ENCODE measurements around the gene HIF1A. TPM values are rescaled to one million over a fixed set of nuclear protein-coding genes. Genes with fewer than 3 reads are reported as not detected.

HIF1A gene
- total and polyA plus RNA-seq, 4 donors = 15.4 to 79.2 (median 34.8) TPM

DNA sequence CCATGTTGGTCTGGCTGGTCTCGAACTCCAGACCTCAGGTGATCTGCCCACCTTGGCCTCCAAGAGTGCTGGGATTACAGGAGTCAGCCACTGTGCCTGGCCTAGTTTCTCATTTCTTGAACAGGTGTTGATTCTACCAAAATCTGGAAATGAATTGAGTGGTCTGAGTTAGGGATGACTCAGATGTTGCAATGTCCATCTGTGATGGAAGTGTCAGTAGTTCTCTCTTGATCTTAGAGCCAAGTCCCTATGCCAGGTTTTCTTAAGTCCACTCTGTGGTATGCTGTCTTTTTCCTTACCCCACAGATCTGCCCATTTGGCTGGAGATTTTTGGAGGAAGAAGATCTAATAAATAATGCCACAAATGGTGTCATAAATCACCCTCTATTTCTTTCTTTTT is 79.5 kb downstream of the HIF1A start:
- H3K27ac ChIP-seq (ENCODE audit: low read depth in 1 of 2, low read length in 2 of 2) = no peak overlapping the region
- H3K4me3 ChIP-seq (ENCODE audit: low read depth in 1 of 3, low read length in 3 of 3) = no peak overlapping the region
- no peaks in the 10 kb centered on the region for H3K27me3 ChIP-seq (ENCODE audit: control insufficient read depth in 4 of 4, insufficient read depth in 4 of 4, low read length in 3 of 4)
- H3K4me1 ChIP-seq (ENCODE audit: control insufficient read depth in 4 of 4, insufficient read depth in 4 of 4, low read length in 3 of 4) = no peaks in the 10 kb centered on the region
- DNase-seq (ENCODE audit: low spot score) = no peak
- no peak overlapping the region for H3K9ac ChIP-seq (ENCODE audit: low read depth in 1 of 2, low read length in 2 of 2)
- 98% methylated on average over 1 of the region's 1 CpG for WGBS
- TF ChIP-seq GABPA (IDR thresholded peaks at IDR 0.05 in 1 of 2, conservative IDR thresholded peaks at IDR 0.05 in 1 of 2) (no peak), RXRA (IDR thresholded peaks at IDR 0.05) (no peak), TAF1 (conservative IDR thresholded peaks at IDR 0.05) (no peak), RAD21 (IDR thresholded peaks at IDR 0.05) (no peak), JUND (IDR thresholded peaks at IDR 0.05) (no peak), HNF4A (conservative IDR thresholded peaks at IDR 0.05) (no peak), FOXA2 (IDR thresholded peaks at IDR 0.05) (no peak), YY1 (IDR thresholded peaks at IDR 0.05) (no peak), HNF4G (IDR thresholded peaks at IDR 0.05) (no peak)
- TF ChIP-seq, protein P1, sequence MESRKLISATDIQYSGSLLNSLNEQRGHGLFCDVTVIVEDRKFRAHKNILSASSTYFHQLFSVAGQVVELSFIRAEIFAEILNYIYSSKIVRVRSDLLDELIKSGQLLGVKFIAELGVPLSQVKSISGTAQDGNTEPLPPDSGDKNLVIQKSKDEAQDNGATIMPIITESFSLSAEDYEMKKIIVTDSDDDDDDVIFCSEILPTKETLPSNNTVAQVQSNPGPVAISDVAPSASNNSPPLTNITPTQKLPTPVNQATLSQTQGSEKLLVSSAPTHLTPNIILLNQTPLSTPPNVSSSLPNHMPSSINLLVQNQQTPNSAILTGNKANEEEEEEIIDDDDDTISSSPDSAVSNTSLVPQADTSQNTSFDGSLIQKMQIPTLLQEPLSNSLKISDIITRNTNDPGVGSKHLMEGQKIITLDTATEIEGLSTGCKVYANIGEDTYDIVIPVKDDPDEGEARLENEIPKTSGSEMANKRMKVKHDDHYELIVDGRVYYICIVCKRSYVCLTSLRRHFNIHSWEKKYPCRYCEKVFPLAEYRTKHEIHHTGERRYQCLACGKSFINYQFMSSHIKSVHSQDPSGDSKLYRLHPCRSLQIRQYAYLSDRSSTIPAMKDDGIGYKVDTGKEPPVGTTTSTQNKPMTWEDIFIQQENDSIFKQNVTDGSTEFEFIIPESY (IDR thresholded peaks at IDR 0.05) = no peak
- TF ChIP-seq, protein P2, sequence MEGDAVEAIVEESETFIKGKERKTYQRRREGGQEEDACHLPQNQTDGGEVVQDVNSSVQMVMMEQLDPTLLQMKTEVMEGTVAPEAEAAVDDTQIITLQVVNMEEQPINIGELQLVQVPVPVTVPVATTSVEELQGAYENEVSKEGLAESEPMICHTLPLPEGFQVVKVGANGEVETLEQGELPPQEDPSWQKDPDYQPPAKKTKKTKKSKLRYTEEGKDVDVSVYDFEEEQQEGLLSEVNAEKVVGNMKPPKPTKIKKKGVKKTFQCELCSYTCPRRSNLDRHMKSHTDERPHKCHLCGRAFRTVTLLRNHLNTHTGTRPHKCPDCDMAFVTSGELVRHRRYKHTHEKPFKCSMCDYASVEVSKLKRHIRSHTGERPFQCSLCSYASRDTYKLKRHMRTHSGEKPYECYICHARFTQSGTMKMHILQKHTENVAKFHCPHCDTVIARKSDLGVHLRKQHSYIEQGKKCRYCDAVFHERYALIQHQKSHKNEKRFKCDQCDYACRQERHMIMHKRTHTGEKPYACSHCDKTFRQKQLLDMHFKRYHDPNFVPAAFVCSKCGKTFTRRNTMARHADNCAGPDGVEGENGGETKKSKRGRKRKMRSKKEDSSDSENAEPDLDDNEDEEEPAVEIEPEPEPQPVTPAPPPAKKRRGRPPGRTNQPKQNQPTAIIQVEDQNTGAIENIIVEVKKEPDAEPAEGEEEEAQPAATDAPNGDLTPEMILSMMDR (IDR thresholded peaks at IDR 0.05; ENCODE audit: low read depth, low read length, missing input control) = no peak
- TF ChIP-seq, protein P3, sequence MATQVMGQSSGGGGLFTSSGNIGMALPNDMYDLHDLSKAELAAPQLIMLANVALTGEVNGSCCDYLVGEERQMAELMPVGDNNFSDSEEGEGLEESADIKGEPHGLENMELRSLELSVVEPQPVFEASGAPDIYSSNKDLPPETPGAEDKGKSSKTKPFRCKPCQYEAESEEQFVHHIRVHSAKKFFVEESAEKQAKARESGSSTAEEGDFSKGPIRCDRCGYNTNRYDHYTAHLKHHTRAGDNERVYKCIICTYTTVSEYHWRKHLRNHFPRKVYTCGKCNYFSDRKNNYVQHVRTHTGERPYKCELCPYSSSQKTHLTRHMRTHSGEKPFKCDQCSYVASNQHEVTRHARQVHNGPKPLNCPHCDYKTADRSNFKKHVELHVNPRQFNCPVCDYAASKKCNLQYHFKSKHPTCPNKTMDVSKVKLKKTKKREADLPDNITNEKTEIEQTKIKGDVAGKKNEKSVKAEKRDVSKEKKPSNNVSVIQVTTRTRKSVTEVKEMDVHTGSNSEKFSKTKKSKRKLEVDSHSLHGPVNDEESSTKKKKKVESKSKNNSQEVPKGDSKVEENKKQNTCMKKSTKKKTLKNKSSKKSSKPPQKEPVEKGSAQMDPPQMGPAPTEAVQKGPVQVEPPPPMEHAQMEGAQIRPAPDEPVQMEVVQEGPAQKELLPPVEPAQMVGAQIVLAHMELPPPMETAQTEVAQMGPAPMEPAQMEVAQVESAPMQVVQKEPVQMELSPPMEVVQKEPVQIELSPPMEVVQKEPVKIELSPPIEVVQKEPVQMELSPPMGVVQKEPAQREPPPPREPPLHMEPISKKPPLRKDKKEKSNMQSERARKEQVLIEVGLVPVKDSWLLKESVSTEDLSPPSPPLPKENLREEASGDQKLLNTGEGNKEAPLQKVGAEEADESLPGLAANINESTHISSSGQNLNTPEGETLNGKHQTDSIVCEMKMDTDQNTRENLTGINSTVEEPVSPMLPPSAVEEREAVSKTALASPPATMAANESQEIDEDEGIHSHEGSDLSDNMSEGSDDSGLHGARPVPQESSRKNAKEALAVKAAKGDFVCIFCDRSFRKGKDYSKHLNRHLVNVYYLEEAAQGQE (IDR thresholded peaks at IDR 0.05) = no peak
- TF ChIP-seq, protein P4, sequence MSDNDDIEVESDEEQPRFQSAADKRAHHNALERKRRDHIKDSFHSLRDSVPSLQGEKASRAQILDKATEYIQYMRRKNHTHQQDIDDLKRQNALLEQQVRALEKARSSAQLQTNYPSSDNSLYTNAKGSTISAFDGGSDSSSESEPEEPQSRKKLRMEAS (IDR thresholded peaks at IDR 0.05) = no peak
- TF ChIP-seq, protein P5, sequence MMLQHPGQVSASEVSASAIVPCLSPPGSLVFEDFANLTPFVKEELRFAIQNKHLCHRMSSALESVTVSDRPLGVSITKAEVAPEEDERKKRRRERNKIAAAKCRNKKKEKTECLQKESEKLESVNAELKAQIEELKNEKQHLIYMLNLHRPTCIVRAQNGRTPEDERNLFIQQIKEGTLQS (IDR thresholded peaks at IDR 0.05) = no peak
- H3K9me3 ChIP-seq (ENCODE audit: control insufficient read depth in 4 of 4, low read length in 3 of 4) = no peaks in the 10 kb centered on the region
- peaks cover 8 to 29% (median 16%) of the 10 kb centered on the region in 4 donors for H3K36me3 ChIP-seq (ENCODE audit: control insufficient read depth in 4 of 4, insufficient read depth in 3 of 4, low read depth in 1 of 4, low read length in 3 of 4)

DNA sequence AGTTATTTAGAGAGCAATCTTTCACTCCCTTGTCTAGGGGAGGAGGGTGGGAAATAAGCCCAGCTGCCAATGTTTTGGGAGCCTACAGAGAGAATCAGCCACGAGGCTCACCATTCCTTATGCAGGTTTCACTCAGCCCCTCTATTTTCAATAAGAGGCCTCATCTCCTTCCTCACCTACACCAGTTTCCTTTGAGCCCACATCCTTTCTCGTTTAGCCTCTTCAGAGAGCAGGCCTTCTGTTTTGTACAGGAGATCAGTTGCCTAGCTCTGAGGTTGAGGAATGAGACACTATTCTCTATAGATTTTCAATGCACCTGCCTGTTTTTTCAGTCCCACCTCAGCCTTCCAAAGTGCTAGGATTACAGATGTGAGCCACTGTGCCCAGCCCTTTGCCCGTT is 84.8 kb downstream of the HIF1A start:
- Histone ChIP-seq H3K9ac (ENCODE audit: low read depth in 1 of 2, low read length in 2 of 2) (no peak overlapping the region), H3K9me3 (ENCODE audit: control insufficient read depth in 4 of 4, low read length in 3 of 4) (no peaks in the 10 kb centered on the region), H3K4me3 (ENCODE audit: low read depth in 1 of 3, low read length in 3 of 3) (no peak overlapping the region), H3K27me3 (ENCODE audit: control insufficient read depth in 4 of 4, insufficient read depth in 4 of 4, low read length in 3 of 4) (no peaks in the 10 kb centered on the region), H3K4me1 (ENCODE audit: control insufficient read depth in 4 of 4, insufficient read depth in 4 of 4, low read length in 3 of 4) (no peaks in the 10 kb centered on the region), H3K36me3 (ENCODE audit: control insufficient read depth in 4 of 4, insufficient read depth in 3 of 4, low read depth in 1 of 4, low read length in 3 of 4) (peaks cover 1 to 32% (median 24%) of the 10 kb centered on the region in 4 donors), H3K27ac (ENCODE audit: low read depth in 1 of 2, low read length in 2 of 2) (no peak overlapping the region)
- WGBS = 77% methylated on average over 3 of the region's 3 CpGs
- no peak for DNase-seq (ENCODE audit: low spot score)
- TF ChIP-seq SP1 (IDR thresholded peaks at IDR 0.05) (no peak), HNF4A (conservative IDR thresholded peaks at IDR 0.05) (no peak), RAD21 (IDR thresholded peaks at IDR 0.05) (no peak), GABPA (IDR thresholded peaks at IDR 0.05 in 1 of 2, conservative IDR thresholded peaks at IDR 0.05 in 1 of 2) (no peak), YY1 (IDR thresholded peaks at IDR 0.05) (no peak), FOXA1 (IDR thresholded peaks at IDR 0.05) (no peak)
- TF ChIP-seq, protein P4 (IDR thresholded peaks at IDR 0.05) = no peak

Data from liver (tissue), 9 donors.